Panc1 (cell line): Measurements from ENCODE around the gene ZNF316. TPM values are rescaled to one million over a fixed set of nuclear protein-coding genes. Genes with fewer than 3 reads are reported as not detected.

ENCODE experiments used
- ATAC-seq: fragments of 200-7000 bp; cut with Tn5 transposase; 2 replicates; pipeline ENCODE4 v1.9.1; 2020; ENCODE audit warnings: mild to moderate bottlenecking, moderate library complexity
- BruUV-seq: library from RNA; stranded (reverse); fragments of 400-500 nt; replicated peaks from 2 replicates; lab custom pipeline; 2021; lab: Mats Ljungman, UMichigan
- CTCF ChIA-PET: fragments of 300-600 bp; sonication (Branson Sonifier 250); formaldehyde crosslinking; loops from one replicate; lab custom pipeline; 2022; ENCODE audit warnings: antibody characterized with exemption; lab: Charles Lee
- POLR2A ChIA-PET: fragments of 300-600 bp; sonication (Branson Sonifier 250); formaldehyde crosslinking; loops from one replicate; lab custom pipeline; 2022; ENCODE audit warnings: antibody characterized with exemption; lab: Charles Lee
- DNase-seq: peaks from one replicate; pipeline ENCODE4 v3.0.0-alpha.2; 2010; ENCODE audit warnings: low read depth, low spot score
- H3K27ac ChIP-seq: 2 replicates; pipeline ENCODE4 v1.5.1; 2011; ENCODE audit warnings: mild to moderate bottlenecking, low read length, inconsistent platforms
- H3K27me3 ChIP-seq: fragments of 200-500 bp; sonication (Bioruptor generic); 2 replicates; pipeline ENCODE4 v1.6.0; 2014; ENCODE audit warnings: low read length, inconsistent platforms; ENCODE audit not compliant: control insufficient read depth, insufficient read depth
- H3K36me3 ChIP-seq: fragments of 200-500 bp; sonication (Bioruptor generic); 2 replicates; pipeline ENCODE4 v1.5.1; 2014; ENCODE audit warnings: inconsistent platforms, mild to moderate bottlenecking, low read length, moderate library complexity; ENCODE audit not compliant: control insufficient read depth, insufficient read depth
- H3K4me1 ChIP-seq: 2 replicates; pipeline ENCODE4 v1.5.1; 2011; ENCODE audit warnings: inconsistent platforms, mild to moderate bottlenecking, low read length, moderate library complexity; ENCODE audit not compliant: control insufficient read depth, insufficient read depth
- H3K4me3 ChIP-seq, 2 experiments: 2 replicates each; pipeline ENCODE4 v1.5.1; 2011 to 2012; ENCODE audit warnings: low read depth in 2 of 2, low read length in 2 of 2, mild to moderate bottlenecking in 2 of 2, inconsistent platforms in 1 of 2, moderate library complexity in 1 of 2
- H3K9me3 ChIP-seq: fragments of 200-500 bp; sonication (Bioruptor generic); 2 replicates; pipeline ENCODE4 v1.5.1; 2014; ENCODE audit warnings: low read depth, mild to moderate bottlenecking, inconsistent platforms, low read length, moderate library complexity; ENCODE audit not compliant: control insufficient read depth, insufficient read depth
- CTCF ChIP-seq: fragments of 450-650 bp; IDR thresholded peaks from 2 replicates; pipeline ENCODE4 v1.5.1; 2017; ENCODE audit warnings: mild to moderate bottlenecking
- POLR2AphosphoS5 ChIP-seq: IDR thresholded peaks from 2 replicates; pipeline ENCODE4 v1.6.1; 2012; ENCODE audit warnings: mild to moderate bottlenecking, low read depth, low read length, moderate library complexity
- REST ChIP-seq, 2 experiments: IDR thresholded peaks; 2 replicates each; pipeline ENCODE4 v1.6.1; 2011 to 2012; ENCODE audit warnings: low read depth in 2 of 2, control low read depth in 1 of 2, low read length in 1 of 2, mild to moderate bottlenecking in 1 of 2, moderate library complexity in 1 of 2; ENCODE audit not compliant: insufficient read depth in 1 of 2
- SIN3A ChIP-seq: IDR thresholded peaks from 2 replicates; pipeline ENCODE4 v1.6.1; 2012; ENCODE audit warnings: low read depth, mild to moderate bottlenecking, low read length, moderate library complexity, borderline replicate concordance; ENCODE audit not compliant: insufficient read depth
- TCF7L2 ChIP-seq: IDR thresholded peaks from 2 replicates; pipeline ENCODE4 v1.6.1; 2011; ENCODE audit warnings: mild to moderate bottlenecking, low read depth, low read length, inconsistent platforms
- in situ Hi-C: cut with HindIII; loops from 2 replicates; pipeline ENCODE4 v1.10.0; 2016; ENCODE audit warnings: low sequenced_read_pairs, low pct_unique_long_range_greater_than_20kb
- intact Hi-C: fragments of 100-400 bp; cut with micrococcal nuclease; formaldehyde crosslinking; loops from one replicate; pipeline ENCODE4 v1.10.0; 2022; ENCODE audit not compliant: unreplicated experiment
- total RNA-seq: library from RNA; stranded (reverse); gene quantifications from one replicate; pipeline ENCODE4 v1.2.1, GENCODE V29; 2021; ENCODE audit not compliant: unreplicated experiment

The ZNF316 gene
- total RNA-seq, 1 experiment from 2014 or later = 37.8 TPM

GRCh38 chr7:6648066-6648814, 11.1 kb downstream of the ZNF316 start:
- in situ Hi-C loops (no loop called here), intact Hi-C loops (no loop called here)
- Histone ChIP-seq H3K4me3 (no peak overlapping the region), H3K4me1 (no peaks in the 10 kb centered on the region), H3K27me3 (no peaks in the 10 kb centered on the region), H3K9me3 (no peaks in the 10 kb centered on the region; the same call in 1 of the 2 replicates), H3K27ac (no peak overlapping the region), H3K36me3 (no peaks in the 10 kb centered on the region; the same call in 1 of the 2 replicates)
- no peak for ATAC-seq
- TF ChIP-seq POLR2AphosphoS5 (no peak), TCF7L2 (no peak)
- ChIA-PET POLR2A (no interaction called here), CTCF (no interaction called here)
- BruUV-seq = no TSS peak
- no peak for DNase-seq

- in situ Hi-C loops (no loop called here), intact Hi-C loops (no loop called here)
- Histone ChIP-seq H3K27me3 (no peaks in the 10 kb centered on the region), H3K27ac (no peak overlapping the region), H3K4me1 (no peaks in the 10 kb centered on the region), H3K4me3 (no peak overlapping the region), H3K36me3 (no peaks in the 10 kb centered on the region; the same call in 1 of the 2 replicates), H3K9me3 (no peaks in the 10 kb centered on the region; the same call in 1 of the 2 replicates)
- CTCF ChIA-PET = no interaction called here
- no TSS peak for BruUV-seq
- no peak for DNase-seq
- POLR2A ChIA-PET = no interaction called here
- ATAC-seq = no peak
- TF ChIP-seq SIN3A (no peak), POLR2AphosphoS5 (no peak), TCF7L2 (no peak), CTCF (no peak), REST (IDR thresholded peaks at IDR 0.05; ENCODE audit: insufficient read depth in 1 of 2, low read depth in 2 of 2, low read length in 1 of 2) (no peak)
Observed at GRCh38 chr7:6648815-6649104, 11.6 kb downstream of the ZNF316 start.

- in situ Hi-C loops = no loop called here
- POLR2A ChIA-PET = no interaction called here
- no peaks in the 10 kb centered on the region for H3K27me3 ChIP-seq
- CTCF ChIA-PET = no interaction called here
- no peaks in the 10 kb centered on the region; the same call in 1 of the 2 replicates for H3K36me3 ChIP-seq
- TF ChIP-seq TCF7L2 (no peak), POLR2AphosphoS5 (no peak), REST (IDR thresholded peaks at IDR 0.05; ENCODE audit: insufficient read depth in 1 of 2, low read depth in 2 of 2, low read length in 1 of 2) (no peak), CTCF (no peak), SIN3A (no peak)
- H3K4me1 ChIP-seq = no peaks in the 10 kb centered on the region
- no peak for DNase-seq
- H3K27ac ChIP-seq = no peak overlapping the region
- H3K4me3 ChIP-seq = no peak overlapping the region
- no peak for ATAC-seq
- no TSS peak for BruUV-seq
- H3K9me3 ChIP-seq = no peaks in the 10 kb centered on the region; the same call in 1 of the 2 replicates
- intact Hi-C loops = no loop called here
Observed at GRCh38 chr7:6649241-6649961, 12.3 kb downstream of the ZNF316 start.
